GM12891 (cell line): ENCODE data around the gene ACKR2.

Source experiments
- PAX5 ChIP-seq: IDR thresholded peaks from 2 replicates; pipeline ENCODE4 v1.6.1; 2011; ENCODE audit warnings: low read length, moderate library complexity, mild to moderate bottlenecking; ENCODE audit not compliant: insufficient read depth, severe bottlenecking
- POLR2A ChIP-seq: IDR thresholded peaks from 2 replicates; pipeline ENCODE4 v1.6.1; 2011; ENCODE audit warnings: low read depth, low read length, control low read depth
- POLR2AphosphoS5 ChIP-seq: IDR thresholded peaks from 2 replicates; pipeline ENCODE4 v1.6.1; 2011; ENCODE audit warnings: low read depth, low read length, control low read depth
- POU2F2 ChIP-seq: IDR thresholded peaks from 2 replicates; pipeline ENCODE4 v1.6.1; 2011; ENCODE audit warnings: low read depth, mild to moderate bottlenecking, control low read depth, low read length, moderate library complexity
- SPI1 ChIP-seq: IDR thresholded peaks from 2 replicates; pipeline ENCODE4 v1.6.1; 2011; ENCODE audit warnings: low read depth, low read length, control low read depth
- TAF1 ChIP-seq: IDR thresholded peaks from 2 replicates; pipeline ENCODE4 v1.6.1; 2011; ENCODE audit warnings: low read depth, low read length, control low read depth

DNA sequence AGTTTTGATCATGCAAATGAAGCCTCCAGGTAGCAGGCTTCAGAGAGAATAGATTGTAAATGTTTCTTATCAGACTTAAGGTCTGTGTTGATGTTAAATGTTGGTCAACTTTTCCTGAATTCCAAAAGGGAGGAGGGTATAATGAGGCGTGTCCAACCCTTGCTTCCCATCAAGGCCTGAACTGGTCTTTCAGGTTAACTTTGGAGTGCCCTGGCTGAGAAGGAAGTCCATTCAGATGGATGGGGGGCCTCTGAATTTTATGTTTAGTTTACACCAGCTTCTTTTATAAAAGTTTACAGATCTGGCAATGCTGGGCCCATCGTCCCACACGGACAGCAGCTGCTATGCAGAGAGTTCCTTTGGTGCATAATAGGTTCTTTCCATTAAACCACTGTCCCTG lies 45.1 kb upstream of the ACKR2 start:
- TF ChIP-seq POLR2A (no peak), POLR2AphosphoS5 (no peak), TAF1 (no peak), PAX5 (no peak), POU2F2 (no peak), SPI1 (no peak)
